IMR-90 (cell line): ENCODE measurements around the gene SLC39A8. TPM values are rescaled to one million over a fixed set of nuclear protein-coding genes. Genes with fewer than 3 reads are reported as not detected.

Experiments
- ATAC-seq: fragments of 200-7000 bp; cut with Tn5 transposase; 2 replicates; pipeline ENCODE4 v1.9.1; 2020; ENCODE audit warnings: low read depth, mild to moderate bottlenecking, moderate library complexity
- BruUV-seq: library from RNA; stranded (reverse); fragments of 400-500 nt; replicated peaks from 2 replicates; lab custom pipeline; 2021; lab: Mats Ljungman, UMichigan
- CTCF ChIA-PET: fragments of 300-600 bp; formaldehyde crosslinking; extraction: SDS; loops from one replicate; lab custom pipeline; 2021; ENCODE audit warnings: antibody characterized with exemption; lab: Yijun Ruan, JAX
- POLR2A ChIA-PET: fragments of 300-600 bp; sonication (Branson Sonifier 250); formaldehyde crosslinking; loops from one replicate; lab custom pipeline; 2022; ENCODE audit warnings: antibody characterized with exemption; ENCODE audit not compliant: unreplicated experiment; lab: Charles Lee
- DNase-seq: peaks from one replicate; pipeline ENCODE4 v3.0.0; 2013
- H2AFZ ChIP-seq: replicated peaks from 2 replicates; pipeline ENCODE3; 2013; ENCODE audit warnings: low read length, mild to moderate bottlenecking; ENCODE audit not compliant: poor library complexity
- H2AK5ac ChIP-seq: 2 replicates; pipeline ENCODE4 v1.6.1; 2013; ENCODE audit warnings: low read depth, low read length, inconsistent platforms
- H2AK9ac ChIP-seq: replicated peaks from 2 replicates; pipeline ENCODE3; 2013; ENCODE audit warnings: mild to moderate bottlenecking, low read depth, low read length, moderate library complexity; ENCODE audit not compliant: poor library complexity
- H2BK120ac ChIP-seq: 2 replicates; pipeline ENCODE4 v1.6.1; 2013; ENCODE audit warnings: low read depth, low read length, inconsistent platforms
- H2BK15ac ChIP-seq: 3 replicates; pipeline ENCODE4 v1.6.1; 2013; ENCODE audit warnings: low read depth, low read length, inconsistent platforms
- H2BK20ac ChIP-seq: 2 replicates; pipeline ENCODE4 v1.6.1; 2013; ENCODE audit warnings: low read depth, mild to moderate bottlenecking, inconsistent platforms, low read length, moderate library complexity
- H2BK5ac ChIP-seq: 2 replicates; pipeline ENCODE4 v1.6.1; 2013; ENCODE audit warnings: mild to moderate bottlenecking, low read depth, low read length, inconsistent platforms; ENCODE audit not compliant: poor library complexity, severe bottlenecking
- H3K14ac ChIP-seq: replicated peaks from 2 replicates; pipeline ENCODE4 v1.6.1; 2013; ENCODE audit warnings: low read depth, low read length, inconsistent platforms
- H3K18ac ChIP-seq: 2 replicates; pipeline ENCODE4 v1.6.1; 2013; ENCODE audit warnings: low read depth, low read length, control low read depth
- H3K23ac ChIP-seq: 2 replicates; pipeline ENCODE4 v1.6.1; 2013; ENCODE audit warnings: low read depth, low read length, inconsistent platforms
- H3K27ac ChIP-seq: 2 replicates; pipeline ENCODE4 v1.5.1; 2013; ENCODE audit warnings: mild to moderate bottlenecking, control low read depth, low read length; ENCODE audit not compliant: insufficient read depth
- H3K27me3 ChIP-seq: 2 replicates; pipeline ENCODE4 v1.6.1; 2013; ENCODE audit warnings: low read length; ENCODE audit not compliant: control insufficient read depth, insufficient read depth
- H3K36me3 ChIP-seq: 2 replicates; pipeline ENCODE4 v1.6.1; 2013; ENCODE audit warnings: low read length, mixed read lengths; ENCODE audit not compliant: control insufficient read depth, insufficient read depth
- H3K4ac ChIP-seq: 2 replicates; pipeline ENCODE4 v1.6.1; 2013; ENCODE audit warnings: low read depth, low read length, inconsistent platforms
- H3K4me1 ChIP-seq: 2 replicates; pipeline ENCODE4 v1.6.1; 2013; ENCODE audit warnings: low read length, mixed read lengths; ENCODE audit not compliant: control insufficient read depth, insufficient read depth
- H3K4me2 ChIP-seq: 2 replicates; pipeline ENCODE4 v1.6.1; 2013; ENCODE audit warnings: low read depth, mild to moderate bottlenecking, control low read depth, low read length, moderate library complexity
- H3K4me3 ChIP-seq: 2 replicates; pipeline ENCODE4 v1.5.1; 2013; ENCODE audit warnings: low read depth, mild to moderate bottlenecking, control low read depth, low read length, moderate library complexity; ENCODE audit not compliant: insufficient read depth
- H3K56ac ChIP-seq: 2 replicates; pipeline ENCODE4 v1.6.1; 2013; ENCODE audit warnings: low read length, inconsistent platforms; ENCODE audit not compliant: insufficient read depth; ENCODE audit errors: extremely low read depth
- H3K79me1 ChIP-seq, 2 experiments: 2 replicates each; pipeline ENCODE4 v1.6.1; 2013; ENCODE audit warnings: low read length in 2 of 2, inconsistent platforms in 1 of 2, low read depth in 1 of 2
- H3K9ac ChIP-seq: 2 replicates; pipeline ENCODE4 v1.6.1; 2013; ENCODE audit warnings: low read depth, low read length, control low read depth
- H3K9me1 ChIP-seq: 2 replicates; pipeline ENCODE4 v1.6.1; 2013; ENCODE audit warnings: low read length, inconsistent platforms; ENCODE audit not compliant: insufficient read depth
- H3K9me3 ChIP-seq: 2 replicates; pipeline ENCODE4 v1.6.1; 2013; ENCODE audit warnings: low read length; ENCODE audit not compliant: control insufficient read depth, insufficient read depth
- H4K20me1 ChIP-seq: 2 replicates; pipeline ENCODE4 v1.6.1; 2013; ENCODE audit warnings: low read length, inconsistent platforms; ENCODE audit not compliant: insufficient read depth
- H4K5ac ChIP-seq: 2 replicates; pipeline ENCODE4 v1.6.1; 2013; ENCODE audit warnings: mild to moderate bottlenecking, low read depth, low read length, control low read depth
- H4K8ac ChIP-seq, 2 experiments: 2 replicates each; pipeline ENCODE4 v1.6.1; 2013; ENCODE audit warnings: low read depth in 2 of 2, low read length in 2 of 2, control low read depth in 1 of 2, inconsistent platforms in 1 of 2
- H4K91ac ChIP-seq: 2 replicates; pipeline ENCODE4 v1.6.1; 2013; ENCODE audit warnings: low read depth, low read length, inconsistent platforms; ENCODE audit not compliant: insufficient read depth
- MAZ ChIP-seq: IDR thresholded peaks from 2 replicates; pipeline ENCODE4 v1.6.1; 2012; ENCODE audit warnings: low read depth, mild to moderate bottlenecking, low read length, improper control_type of control experiment, moderate library complexity, borderline replicate concordance
- NFE2L2 ChIP-seq: fragments of 150-350 bp; IDR thresholded peaks from 2 replicates; pipeline ENCODE4 v1.6.1; 2016; ENCODE audit warnings: low read depth, mild to moderate bottlenecking, low read length
- WGBS, 2 experiments: methylation state at CpG; one replicate each; pipeline versions ENCODE4 v1.1.5 to v1.1.7; 2013; ENCODE audit warnings: missing lambda C conversion rate in 2 of 2; ENCODE audit not compliant: insufficient read length in 1 of 2; ENCODE audit errors: extremely low coverage in 2 of 2; 5-methylcytosine and 5-hydroxymethylcytosine counted together
- dilution Hi-C: fragments of 300-500 bp; cut with HindIII; formaldehyde crosslinking; loops from one replicate; pipeline ENCODE4 v1.14.3; 2018; ENCODE audit warnings: low sequenced_read_pairs; ENCODE audit not compliant: unreplicated experiment
- in situ Hi-C: fragments of 300-500 bp; cut with MboI; formaldehyde crosslinking; loops from 3 replicates; pipeline ENCODE4 v1.14.3; 2019; ENCODE audit warnings: low sequenced_read_pairs, inconsistent platforms, mixed read lengths
- intact Hi-C: fragments of 100-400 bp; cut with micrococcal nuclease; formaldehyde crosslinking; loops from 2 replicates; pipeline ENCODE4 v1.10.0; 2022
- polyA plus RNA-seq, 3 experiments: library from polyadenylated mRNA; depleted of rRNA; stranded (reverse); fragments of >200 nt; gene quantifications; 2 replicates each; pipeline ENCODE4 v1.2.3, GENCODE V29; 2012; ENCODE audit warnings: low replicate concordance in 1 of 3
- total RNA-seq: library from RNA; depleted of rRNA; stranded (reverse); fragments of >200 nt; gene quantifications from 2 replicates; pipeline ENCODE4 v1.2.3, GENCODE V29; 2012
- TF ChIP-seq, protein P1 (sequence below): conservative IDR thresholded peaks from 2 replicates; pipeline ENCODE4 v1.5.1; 2012; ENCODE audit warnings: mild to moderate bottlenecking, low read depth, low read length, improper control_type of control experiment

Gene SLC39A8
- total and polyA plus RNA-seq, 2 of the 4 experiments (the other 2 are of a cell fraction): 0.05 to 0.18 TPM

- Histone ChIP-seq H4K8ac (no peak overlapping the region), H3K4me2 (no peak overlapping the region), H3K23ac (no peak overlapping the region), H3K36me3 (no peaks in the 10 kb centered on the region), H3K4me3 (no peak overlapping the region), H2AFZ (no peak overlapping the region), H4K20me1 (no peaks in the 10 kb centered on the region), H2BK15ac (no peak overlapping the region), H3K9me1 (no peaks in the 10 kb centered on the region), H2AK9ac (no peak overlapping the region), H2BK120ac (no peak overlapping the region), H3K9me3 (no peaks in the 10 kb centered on the region), H3K27ac (no peak overlapping the region), H3K18ac (no peak overlapping the region), H3K4me1 (no peaks in the 10 kb centered on the region), H3K4ac (no peak overlapping the region), H3K9ac (no peak overlapping the region), H3K56ac (no peak overlapping the region), H4K91ac (no peak overlapping the region), H3K79me1 (no peaks in the 10 kb centered on the region), H2BK5ac (no peak overlapping the region), H3K14ac (no peak overlapping the region), H4K5ac (no peak overlapping the region), H3K27me3 (no peaks in the 10 kb centered on the region), H2BK20ac (no peak overlapping the region), H2AK5ac (no peak overlapping the region)
- dilution Hi-C loops: no loop called here
- intact Hi-C loops: no loop called here
- DNase-seq (no peak), ATAC-seq (no peak)
- ChIA-PET POLR2A (no interaction called here), CTCF (interaction anchor here (0.6 to 1.0 kb wide), 3 partner anchors 16 to 628 kb away, joined by 3 read pairs; no protein-coding TSS in a partner anchor)
- BruUV-seq: no TSS peak
- TF ChIP-seq NFE2L2 (no peak), MAZ (no peak)
- TF ChIP-seq, protein P1, sequence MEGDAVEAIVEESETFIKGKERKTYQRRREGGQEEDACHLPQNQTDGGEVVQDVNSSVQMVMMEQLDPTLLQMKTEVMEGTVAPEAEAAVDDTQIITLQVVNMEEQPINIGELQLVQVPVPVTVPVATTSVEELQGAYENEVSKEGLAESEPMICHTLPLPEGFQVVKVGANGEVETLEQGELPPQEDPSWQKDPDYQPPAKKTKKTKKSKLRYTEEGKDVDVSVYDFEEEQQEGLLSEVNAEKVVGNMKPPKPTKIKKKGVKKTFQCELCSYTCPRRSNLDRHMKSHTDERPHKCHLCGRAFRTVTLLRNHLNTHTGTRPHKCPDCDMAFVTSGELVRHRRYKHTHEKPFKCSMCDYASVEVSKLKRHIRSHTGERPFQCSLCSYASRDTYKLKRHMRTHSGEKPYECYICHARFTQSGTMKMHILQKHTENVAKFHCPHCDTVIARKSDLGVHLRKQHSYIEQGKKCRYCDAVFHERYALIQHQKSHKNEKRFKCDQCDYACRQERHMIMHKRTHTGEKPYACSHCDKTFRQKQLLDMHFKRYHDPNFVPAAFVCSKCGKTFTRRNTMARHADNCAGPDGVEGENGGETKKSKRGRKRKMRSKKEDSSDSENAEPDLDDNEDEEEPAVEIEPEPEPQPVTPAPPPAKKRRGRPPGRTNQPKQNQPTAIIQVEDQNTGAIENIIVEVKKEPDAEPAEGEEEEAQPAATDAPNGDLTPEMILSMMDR: no peak
- no CpG with 5 or more reads among the region's 1 CpG for WGBS, 2 experiments
- in situ Hi-C loops: no loop called here
Observed at GRCh38 chr4:102308032-102308799, 37.1 kb downstream of the SLC39A8 start.
